C1 segment of cervical spinal cord (tissue), 14 donors: ENCODE data around the gene NTRK2.

Source experiments
- DNase-seq, 14 donors: peaks; one replicate each; lab custom pipeline; 2025; lab: John Stamatoyannopoulos, UW

NTRK2 gene

DNA sequence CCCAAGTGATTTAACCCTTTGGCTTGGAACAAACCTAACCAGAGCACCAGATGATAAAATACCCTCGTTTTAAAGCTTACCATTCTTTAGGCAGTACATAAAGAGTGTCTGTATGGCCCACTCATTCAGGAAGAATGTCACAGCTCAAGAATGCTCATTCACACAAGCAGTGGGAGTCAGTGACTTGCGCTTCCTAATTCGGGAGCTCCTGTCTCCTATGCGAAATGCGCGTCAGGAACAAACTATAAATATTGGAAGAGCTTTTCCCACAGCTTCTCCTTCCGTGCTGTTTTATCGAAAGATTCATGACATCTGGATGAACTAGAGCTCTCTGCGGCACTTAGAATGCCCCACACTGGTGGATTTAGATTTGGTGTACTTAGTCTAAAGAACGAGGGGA is 66.6 kb downstream of the NTRK2 start:
- no peak for DNase-seq

DNA sequence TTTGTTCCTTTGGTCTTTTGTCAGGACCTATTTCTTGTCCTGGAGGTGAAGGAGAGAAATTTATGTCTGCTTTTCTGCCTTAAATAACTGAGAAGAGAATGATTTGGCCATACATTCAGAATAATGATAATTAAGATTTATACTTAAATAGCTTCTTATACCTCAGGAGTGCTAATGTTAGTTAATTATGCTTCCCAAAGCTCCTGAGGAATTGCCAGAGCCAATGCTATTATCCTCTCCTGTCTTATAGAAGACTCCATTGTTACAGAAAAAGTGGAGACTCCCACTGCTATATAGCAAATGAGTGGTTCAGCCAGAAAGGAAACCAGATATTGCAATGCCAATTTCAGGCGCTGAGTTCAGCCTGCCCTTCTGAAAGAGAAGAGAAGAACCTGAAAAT is 67.0 kb downstream of the NTRK2 start:
- no peak for DNase-seq

DNA sequence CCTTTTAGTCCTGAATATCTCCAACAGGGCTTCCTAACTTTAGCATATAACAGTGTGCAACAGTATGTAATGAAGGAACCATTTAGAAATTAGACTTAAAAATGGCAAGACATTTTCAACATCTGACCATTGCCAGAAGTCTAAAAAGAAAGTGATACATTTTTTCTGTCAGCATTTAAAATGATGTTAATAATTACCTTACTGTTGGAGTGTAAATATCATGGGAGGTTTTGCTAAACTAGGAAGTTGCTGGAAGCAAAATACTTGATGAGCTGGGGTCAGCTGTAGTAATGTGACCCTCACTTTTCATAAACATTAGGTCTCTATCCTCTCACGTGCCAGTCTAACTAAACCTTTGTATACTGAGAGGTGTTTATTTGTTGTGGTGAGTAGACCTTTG is 68.8 kb downstream of the NTRK2 start:
- no peak for DNase-seq

DNA sequence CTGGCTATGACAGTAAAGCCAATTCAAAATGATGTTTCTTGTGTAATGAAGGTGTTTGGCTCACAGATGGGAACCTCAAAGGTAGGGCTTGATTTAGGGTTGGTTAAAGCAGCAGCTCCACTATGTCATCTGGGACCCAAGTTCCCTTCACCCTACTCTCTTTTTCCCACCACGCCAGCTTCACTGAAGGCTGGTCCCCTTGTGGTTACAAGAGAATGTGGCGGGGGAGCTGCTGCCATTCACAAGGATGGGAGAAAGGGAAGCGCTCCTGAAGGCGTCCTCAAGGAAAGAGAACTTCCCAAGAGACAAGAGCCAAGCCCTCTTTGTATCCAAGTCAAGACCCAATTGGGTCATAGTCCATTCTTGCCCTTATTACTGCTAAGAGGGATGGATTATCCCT is 72.7 kb downstream of the NTRK2 start:
- DNase-seq: no peak

DNA sequence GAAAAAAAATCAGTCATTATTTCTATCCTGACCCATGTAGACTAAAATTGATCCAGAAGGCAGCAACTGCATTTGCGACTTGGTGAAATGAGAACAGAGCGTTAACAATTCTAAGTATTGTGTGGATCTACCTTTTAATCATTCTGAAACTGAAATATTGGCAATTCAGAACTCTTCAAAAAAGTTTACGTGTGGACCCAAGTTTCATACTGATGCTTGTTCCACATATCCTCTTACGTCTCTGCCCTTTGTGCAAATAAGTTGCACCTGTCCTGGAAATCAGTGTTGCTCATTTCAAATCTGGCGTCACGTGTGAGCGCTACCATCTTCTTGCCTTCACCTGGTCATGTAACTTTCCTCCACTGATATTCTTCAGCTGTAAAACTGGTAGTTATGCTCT is 74.7 kb downstream of the NTRK2 start:
- no peak for DNase-seq

DNA sequence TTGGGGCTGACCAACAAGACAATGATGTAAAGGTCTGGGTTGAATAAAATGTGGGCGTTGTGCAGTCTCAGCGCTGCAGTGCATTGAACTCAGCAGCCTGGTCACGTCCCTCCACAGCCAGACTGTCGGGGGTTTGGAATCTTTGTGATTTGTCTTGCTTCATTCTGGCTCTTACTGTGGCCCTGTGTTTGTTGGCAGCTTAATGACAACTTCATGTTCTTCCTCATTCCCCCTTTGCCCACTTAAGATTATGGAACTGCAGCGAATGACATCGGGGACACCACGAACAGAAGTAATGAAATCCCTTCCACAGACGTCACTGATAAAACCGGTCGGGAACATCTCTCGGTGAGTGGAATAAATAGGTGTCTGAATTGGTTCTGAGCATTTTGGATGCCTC is 75.2 kb downstream of the NTRK2 start:
- DNase-seq: no peak

DNA sequence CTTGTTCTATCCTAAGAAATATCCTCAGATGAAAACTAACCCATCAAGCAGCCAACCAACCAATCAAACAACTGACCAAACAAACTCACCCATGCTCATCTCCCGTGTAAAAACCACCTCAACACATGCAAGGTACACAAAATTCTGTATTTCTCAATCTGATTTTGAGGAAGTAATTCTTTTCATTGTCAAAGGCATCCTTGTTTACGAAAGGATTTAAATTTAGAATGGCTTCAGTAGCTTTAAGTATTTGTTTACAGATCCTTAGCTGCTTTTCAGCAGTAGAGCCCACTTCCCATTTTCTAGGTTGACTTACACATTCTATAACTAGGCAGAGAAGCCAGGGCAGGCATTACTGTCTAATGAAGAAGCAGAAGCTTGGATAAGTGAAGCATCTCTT is 78.6 kb downstream of the NTRK2 start:
- DNase-seq: no peak

DNA sequence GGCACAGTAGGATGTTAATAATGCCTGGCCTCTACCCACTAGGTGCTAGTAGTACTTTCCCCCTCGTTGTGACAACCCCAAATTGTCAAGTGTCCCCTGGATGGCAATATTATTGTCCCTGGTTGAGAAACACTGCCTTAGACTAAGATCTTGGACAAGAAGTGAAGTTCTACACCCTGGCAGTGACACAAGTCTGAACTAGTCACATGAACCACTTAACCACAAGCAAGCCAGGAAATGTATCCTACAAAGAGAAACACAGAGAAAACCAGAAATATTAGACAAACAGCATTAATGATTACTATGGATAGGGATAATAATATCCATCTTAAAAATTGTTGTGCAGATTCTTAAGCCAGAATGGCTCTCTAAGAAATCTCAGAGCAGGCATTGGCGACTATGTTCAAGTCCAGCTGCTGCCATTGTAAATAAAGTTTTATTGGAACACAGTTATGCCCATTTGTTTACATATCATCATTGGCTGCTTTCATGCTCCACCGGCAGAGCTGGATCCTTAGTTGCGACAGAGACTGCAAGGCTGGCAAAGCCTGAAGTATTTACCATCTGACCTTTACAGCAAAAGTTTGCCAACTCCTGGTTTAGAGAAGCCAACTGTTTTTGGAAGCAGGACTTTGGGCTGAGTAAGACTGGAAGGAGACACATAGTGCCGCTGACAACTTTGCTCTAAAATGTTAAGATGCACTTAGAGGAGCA is 80.8 kb downstream of the NTRK2 start:
- peak in 1 of 14 donors; percentile 11 for DNase-seq

DNA sequence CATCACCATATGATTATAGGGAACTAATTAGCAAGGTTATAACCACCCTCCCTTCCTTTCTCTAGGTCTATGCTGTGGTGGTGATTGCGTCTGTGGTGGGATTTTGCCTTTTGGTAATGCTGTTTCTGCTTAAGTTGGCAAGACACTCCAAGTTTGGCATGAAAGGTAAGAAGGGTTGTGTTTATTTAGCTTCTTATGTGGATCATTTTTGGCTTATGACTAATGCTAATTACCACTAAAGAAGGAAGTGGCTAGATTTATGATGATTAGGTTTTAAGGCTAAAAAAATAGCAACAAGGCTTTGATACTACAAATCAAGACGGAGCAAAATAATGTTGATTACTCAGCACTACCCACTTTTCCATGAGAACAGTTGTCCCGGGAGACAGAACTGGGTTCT is 82.4 kb downstream of the NTRK2 start:
- DNase-seq: no peak

DNA sequence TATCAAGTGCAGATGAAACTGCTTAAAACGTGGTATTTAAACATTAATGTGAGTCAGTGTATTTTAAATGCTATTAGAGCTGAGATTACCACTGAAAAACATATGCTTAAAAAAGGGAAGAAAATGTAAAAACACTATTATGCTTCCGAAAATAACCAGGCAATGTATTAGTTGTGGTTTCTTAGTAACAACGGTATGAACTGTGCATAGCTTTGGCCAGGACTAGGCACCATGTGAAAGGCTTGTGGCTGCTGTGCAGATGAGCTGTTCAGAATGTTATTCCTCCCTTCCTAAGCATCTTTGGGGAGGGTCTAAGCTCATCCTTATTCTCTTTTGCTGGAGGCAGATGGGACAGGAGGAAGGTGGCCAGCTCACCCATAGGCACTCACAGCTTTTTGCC is 84.9 kb downstream of the NTRK2 start:
- no peak for DNase-seq

DNA sequence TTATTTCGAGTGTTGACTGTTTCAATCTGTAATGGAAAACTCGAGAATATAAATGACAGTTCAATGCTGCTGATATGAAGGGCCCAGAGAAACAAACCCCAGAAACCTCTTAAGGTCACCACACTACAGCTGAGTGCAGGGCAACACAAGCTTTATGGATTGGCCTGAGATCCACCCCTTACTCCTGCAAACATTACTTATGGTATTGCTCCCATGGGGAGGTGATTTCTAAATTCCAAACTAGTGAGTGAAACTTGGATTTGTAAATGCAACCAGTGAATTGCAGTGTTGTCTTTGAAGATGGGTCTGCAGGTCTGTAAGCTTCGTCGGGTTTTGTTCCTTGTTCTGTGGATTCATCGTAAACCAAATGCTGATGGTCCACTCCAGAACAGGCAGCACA is 85.4 kb downstream of the NTRK2 start:
- DNase-seq: no peak

DNA sequence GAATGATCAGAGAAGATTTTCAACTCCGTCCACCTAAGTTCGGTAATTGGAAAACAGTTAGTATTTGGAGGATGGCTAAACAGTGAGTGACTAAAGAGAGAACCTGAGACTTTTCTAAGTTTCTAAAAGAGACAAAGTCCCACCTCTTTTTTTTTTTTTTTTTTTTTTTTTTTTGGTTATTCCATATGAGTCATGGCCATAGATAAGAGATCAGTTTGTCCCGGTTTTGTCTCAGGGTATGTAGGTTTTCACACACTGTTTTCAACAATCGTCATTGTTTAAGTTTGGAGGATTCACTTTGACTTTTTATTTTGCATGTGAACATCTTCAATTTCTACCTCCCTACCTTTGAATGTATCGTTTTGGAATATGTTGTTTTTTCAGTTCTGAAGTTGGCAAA is 85.9 kb downstream of the NTRK2 start:
- DNase-seq: no peak

DNA sequence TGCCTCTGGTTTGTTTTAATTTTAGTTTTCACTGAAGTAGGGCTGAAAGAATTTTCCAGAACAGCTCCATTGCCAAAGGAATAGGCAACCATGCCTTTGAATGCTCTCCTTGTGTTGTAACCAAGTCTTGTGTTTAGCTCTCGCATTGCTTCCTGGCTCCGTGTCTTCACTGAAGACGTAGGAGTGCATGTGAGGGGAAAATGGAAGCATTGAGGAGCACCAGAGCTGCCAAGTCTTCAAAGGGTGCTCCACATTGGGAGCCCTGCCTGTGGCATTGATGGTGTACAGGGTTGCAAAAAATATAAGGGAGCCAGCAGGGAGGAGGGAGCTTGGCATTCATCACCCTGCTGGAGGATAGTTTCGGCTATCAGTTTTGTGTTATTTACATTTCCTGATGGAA is 86.6 kb downstream of the NTRK2 start:
- peak in 6 of 14 donors; percentile 6 to 38 (median 12) for DNase-seq

DNA sequence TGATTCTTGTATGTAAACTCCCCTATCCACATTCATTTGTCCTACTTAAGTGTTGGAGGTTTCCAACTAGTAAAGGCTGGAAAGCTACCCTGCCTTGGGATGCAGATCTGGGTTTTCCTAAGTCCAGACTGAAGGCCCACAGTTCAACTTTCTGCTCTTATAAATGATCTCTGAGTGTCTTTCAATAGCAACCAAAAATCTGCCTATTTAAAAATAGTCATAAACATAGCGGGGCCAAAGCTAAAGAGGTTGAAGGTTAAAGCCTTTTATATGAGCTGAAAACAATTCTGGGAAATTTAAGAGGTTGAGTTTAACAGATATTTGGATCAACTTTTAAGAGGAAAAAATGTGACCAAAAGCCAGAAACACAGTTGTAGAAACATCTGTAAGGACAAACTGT is 87.2 kb downstream of the NTRK2 start:
- DNase-seq: no peak

DNA sequence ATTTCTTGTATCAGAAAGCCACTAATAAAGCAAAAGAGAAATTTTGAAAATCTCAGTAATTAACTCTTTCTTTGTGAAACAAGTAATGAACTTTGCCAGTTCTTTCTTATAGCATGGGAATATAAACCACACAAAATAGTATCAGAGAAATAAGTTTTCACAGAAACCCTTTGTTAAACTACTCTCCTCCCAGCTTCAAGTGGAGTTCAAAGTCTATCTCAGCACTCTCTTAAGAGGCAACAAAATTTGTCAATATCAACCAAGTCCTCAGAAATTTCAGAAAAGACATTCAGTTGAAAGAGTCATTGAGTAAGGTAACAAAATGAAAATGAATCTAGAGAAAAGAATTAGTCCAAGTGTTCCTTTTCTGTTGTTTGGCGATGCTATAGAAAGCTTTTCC is 89.3 kb downstream of the NTRK2 start:
- DNase-seq: no peak

DNA sequence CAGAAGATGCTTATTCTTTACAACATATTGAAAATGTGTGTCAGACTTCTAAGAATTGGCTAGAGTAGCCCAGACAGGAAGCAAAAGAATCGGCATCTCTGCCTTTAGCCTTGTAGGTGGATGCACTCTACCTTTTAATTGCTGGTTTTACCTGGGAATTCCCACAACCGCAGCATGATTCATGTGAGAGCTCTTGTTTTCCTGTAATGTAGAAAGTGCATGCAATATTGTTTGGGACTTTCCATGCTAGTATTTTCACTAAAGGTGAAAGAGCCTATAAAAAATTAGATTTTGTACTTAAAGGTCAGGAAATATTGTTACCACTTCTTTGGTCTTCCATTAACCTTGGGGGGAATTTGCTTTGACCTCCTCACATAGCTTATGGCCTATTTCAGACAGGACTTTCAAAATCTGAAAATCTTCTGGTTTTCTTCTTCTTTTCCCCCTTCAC is 89.8 kb downstream of the NTRK2 start:
- DNase-seq: no peak

DNA sequence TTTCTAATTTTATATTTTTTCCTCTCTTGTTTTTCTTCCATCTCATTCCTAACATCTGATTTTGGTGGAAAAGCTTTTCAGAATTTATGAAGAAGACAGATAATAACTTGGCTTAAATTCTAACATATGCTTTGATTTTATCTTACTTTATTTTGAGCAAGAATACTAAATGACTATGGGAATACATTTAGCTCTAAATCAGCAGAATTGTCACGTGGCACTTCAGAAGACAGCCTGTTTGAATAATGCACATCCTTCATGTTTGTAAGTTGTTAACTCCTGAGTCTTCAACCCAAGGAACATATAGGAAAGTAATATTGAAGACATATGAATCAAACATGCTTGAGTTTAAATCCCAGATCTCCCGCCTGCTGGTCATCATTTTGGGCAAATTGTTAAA is 90.3 kb downstream of the NTRK2 start:
- DNase-seq: no peak

DNA sequence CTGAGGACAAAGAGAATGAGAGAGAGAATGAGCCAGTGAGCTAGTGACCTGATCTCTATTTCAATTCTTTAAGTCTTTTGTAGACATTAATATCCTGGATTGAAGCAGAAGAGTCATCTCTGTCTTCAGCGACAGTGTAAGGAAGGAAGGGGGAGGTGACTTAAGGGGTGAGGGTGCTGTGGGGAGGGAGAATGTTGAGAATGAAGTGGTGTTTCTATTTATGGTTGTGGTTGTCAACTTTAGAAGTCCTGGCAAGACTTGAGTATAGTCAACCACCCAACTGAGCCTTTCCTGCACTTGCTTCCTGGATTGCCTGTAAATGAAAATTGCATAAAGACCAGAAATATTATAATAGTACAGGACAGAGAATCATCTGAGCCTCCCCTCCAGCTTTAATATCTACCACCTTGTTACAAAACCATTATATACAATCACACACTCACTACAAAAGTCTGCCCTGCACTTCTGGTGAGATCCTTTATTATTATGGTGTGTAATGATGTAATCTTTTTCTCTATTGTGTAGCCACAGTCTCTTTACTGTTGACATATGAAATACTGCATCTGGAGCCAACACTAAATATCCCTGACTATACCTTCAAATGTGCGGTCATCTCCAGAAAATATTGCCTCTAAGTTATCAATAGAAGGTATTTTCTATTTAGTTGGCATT is 91.7 kb downstream of the NTRK2 start:
- no peak for DNase-seq

DNA sequence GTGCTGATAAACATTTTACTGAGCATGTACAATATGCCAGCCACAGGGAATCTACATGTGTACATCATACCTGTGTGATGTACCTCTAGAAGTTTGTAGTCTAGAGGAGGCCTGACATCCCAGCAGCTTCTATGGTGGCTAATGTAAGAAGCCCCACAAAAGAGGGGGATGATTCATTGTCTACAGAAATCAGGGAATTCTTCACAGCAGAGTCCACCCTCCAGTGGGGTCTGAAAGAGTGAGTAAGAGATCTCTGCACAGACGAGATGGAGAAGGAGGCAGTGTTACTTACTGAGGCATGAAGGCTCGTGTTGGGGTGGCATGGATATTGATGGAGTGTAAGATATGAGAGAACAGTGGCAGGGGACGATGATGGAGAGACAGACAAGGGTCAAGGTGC is 103.0 kb downstream of the NTRK2 start:
- no peak for DNase-seq

DNA sequence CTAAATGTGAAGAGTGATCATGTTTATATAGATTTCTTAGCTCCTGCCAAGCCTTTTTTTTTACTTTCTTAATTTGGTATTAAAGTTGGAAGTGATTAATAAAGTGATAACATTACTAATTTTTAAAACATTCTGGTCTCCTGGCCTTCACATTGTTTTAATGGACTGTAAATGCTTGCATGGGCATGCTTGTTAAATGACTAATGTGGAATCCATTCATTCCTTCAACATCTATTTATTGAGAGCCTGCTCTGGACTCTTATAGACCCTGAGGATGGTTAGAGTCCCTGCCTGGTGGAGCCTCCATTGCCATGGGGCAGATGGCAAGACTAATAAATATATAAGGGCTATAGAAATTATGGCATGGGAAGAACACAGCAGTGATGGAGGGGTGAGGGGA is 103.5 kb downstream of the NTRK2 start:
- no peak for DNase-seq

DNA sequence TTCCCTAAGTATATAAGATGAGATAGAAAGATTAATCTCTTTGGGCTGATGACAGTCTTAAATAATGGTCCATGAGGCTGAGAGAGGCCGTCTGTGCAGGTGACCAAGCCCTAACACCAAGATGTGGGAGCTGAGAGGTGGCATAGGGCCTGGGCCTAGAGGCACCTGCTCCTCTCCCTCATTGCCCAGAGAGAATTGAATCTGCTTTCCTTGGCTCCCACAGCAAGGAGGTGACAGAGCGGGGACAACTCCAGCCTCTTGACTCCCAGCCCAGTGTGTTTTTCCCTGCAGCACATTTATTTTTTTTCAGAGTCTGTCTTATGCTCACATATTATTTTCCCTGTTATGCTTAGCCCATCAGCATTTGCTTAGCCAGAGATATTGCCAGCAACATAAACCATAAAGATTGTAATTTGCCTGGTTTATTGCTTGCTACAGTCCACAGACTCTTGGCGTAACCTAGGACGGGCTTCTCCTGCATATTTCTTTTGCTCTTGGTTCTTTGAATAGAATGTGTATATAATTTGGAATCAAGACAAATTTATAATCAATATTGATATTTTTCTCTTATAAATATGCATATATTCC is 105.6 kb downstream of the NTRK2 start:
- peak in 1 of 14 donors; percentile 15 for DNase-seq

DNA sequence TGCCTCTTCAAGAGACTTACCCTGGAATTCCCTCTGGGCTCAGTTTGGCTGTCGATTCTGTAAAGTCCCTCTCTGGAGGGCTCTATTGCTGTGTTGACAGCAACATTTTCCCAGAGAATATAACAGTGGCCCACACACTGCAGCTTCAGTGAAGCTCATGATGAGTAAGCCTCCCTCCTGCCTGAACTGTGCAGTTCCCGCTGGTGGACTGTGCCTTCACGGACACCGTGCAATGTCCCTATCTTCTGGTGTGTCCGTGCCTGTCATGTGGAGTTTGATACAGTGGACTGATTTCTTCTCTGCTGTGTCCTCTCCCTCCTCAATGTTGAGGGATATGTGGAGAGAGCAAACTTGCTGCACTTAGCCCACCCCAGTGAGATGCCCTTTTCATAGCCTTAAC is 109.0 kb downstream of the NTRK2 start:
- DNase-seq: peak in 2 of 14 donors; percentile 16 to 31

DNA sequence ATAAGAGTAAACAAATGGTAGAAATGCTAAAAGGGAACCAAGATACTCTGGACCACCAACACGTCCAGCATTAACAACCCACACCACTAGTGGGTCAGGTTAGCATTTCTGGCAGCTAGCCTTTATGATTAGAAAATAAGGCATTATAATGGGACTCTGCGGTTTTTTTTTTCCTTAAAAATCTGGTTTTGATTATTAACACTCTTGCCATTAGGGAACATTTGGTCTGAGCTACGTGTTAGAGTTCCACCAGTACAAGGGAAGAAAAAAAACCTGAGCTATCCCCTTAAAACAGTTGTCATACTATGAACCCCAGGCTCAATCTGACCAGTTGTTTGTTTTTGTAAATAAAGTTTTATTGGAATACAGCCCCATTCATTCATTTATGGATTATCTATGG is 110.4 kb downstream of the NTRK2 start:
- DNase-seq: no peak
